ENCODE results near the gene SAP30. TPM values are rescaled to one million over a fixed set of nuclear protein-coding genes. Genes with fewer than 3 reads are reported as not detected.

The SAP30 gene
- polyA plus RNA-seq, 1 donor = 14.9 TPM

- no peak for DNase-seq
These were observed 8.1 kb upstream of the SAP30 start for GRCh38 chr4:173362666-173363065.

GRCh38 chr4:173365359-173365996 lies 5.3 kb upstream of the SAP30 start:
- DNase-seq = no peak

GRCh38 chr4:173367285-173367684 lies 3.5 kb upstream of the SAP30 start:
- DNase-seq = no peak

GRCh38 chr4:173367946-173368345 lies 2.8 kb upstream of the SAP30 start:
- DNase-seq = no peak

GRCh38 chr4:173370130-173370476 lies 651 bp upstream of the SAP30 start:
- DNase-seq = no peak

GRCh38 chr4:173371292-173372192 lies 788 bp downstream of the SAP30 start:
- peak; percentile 68 for DNase-seq

GRCh38 chr4:173374588-173374987 lies 3.8 kb downstream of the SAP30 start:
- DNase-seq = no peak

- no peak for DNase-seq
These were observed 9.2 kb downstream of the SAP30 start for GRCh38 chr4:173379929-173380328.

- no peak for DNase-seq
These were observed 10.2 kb downstream of the SAP30 start for GRCh38 chr4:173380987-173381386.

GRCh38 chr4:173381610-173382009 lies 10.9 kb downstream of the SAP30 start:
- DNase-seq = no peak

GRCh38 chr4:173382349-173382748 lies 11.6 kb downstream of the SAP30 start:
- no peak for DNase-seq

GRCh38 chr4:173386751-173387150 lies 16.0 kb downstream of the SAP30 start:
- DNase-seq = no peak

- no peak for DNase-seq
These were observed 20.9 kb downstream of the SAP30 start for GRCh38 chr4:173391701-173392100.

- DNase-seq = no peak
These were observed 26.9 kb downstream of the SAP30 start for GRCh38 chr4:173397604-173398003.

- no peak for DNase-seq
These were observed 27.5 kb downstream of the SAP30 start for GRCh38 chr4:173398220-173398619.

GRCh38 chr4:173398779-173399415 lies 28.1 kb downstream of the SAP30 start, which contains the start of gene SCRG1:
TSS of gene SCRG1 (minus strand) at chr4:173399116. CDS start at chr4:173391414, 7,702 bp downstream.
- DNase-seq = no peak

GRCh38 chr4:173401063-173401462 lies 30.3 kb downstream of the SAP30 start:
- DNase-seq = no peak

- DNase-seq = no peak
These were observed 32.3 kb downstream of the SAP30 start for GRCh38 chr4:173403051-173403450.

GRCh38 chr4:173404296-173404865 lies 33.6 kb downstream of the SAP30 start:
- DNase-seq = no peak

GRCh38 chr4:173405840-173406606 lies 35.3 kb downstream of the SAP30 start:
- DNase-seq = no peak

GRCh38 chr4:173410079-173410478 lies 39.3 kb downstream of the SAP30 start:
- peak; percentile 11 for DNase-seq
